GM21529 (cell line): ENCODE data around the gene BCHE.

Experiments used
- ATAC-seq: cut with Tn5 transposase; IDR thresholded peaks from one replicate; pipeline ENCODE4 v1.9.1; 2021; ENCODE audit not compliant: unreplicated experiment

The BCHE gene

DNA sequence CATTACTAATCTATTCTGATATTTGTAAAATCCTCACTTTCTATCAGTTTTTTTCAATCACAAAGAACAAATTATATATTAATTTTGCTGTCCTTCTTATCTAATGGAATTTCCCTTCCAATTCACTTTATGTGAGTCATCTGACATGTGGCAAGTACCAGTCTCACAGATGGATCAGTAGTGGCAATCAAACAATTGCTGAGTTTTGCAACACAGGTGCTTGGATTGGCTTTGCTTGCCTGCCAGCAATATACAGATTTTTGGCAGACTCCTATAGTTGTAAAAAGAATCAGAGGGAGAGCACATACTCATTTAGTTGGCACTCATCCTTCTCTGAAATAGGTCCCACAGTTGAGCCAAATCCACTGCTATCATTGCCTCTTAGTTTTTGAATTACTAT, 83.7 kb downstream of the BCHE start:
- no peak for ATAC-seq

GRCh38 chr3:165751637-165752036, 85.6 kb downstream of the BCHE start:
- ATAC-seq: no peak

- no peak for ATAC-seq
These were observed 87.4 kb downstream of the BCHE start for GRCh38 chr3:165749821-165750220.

GRCh38 chr3:165749241-165749640, 88.0 kb downstream of the BCHE start:
- no peak for ATAC-seq

- ATAC-seq: no peak
These were observed 89.1 kb downstream of the BCHE start for GRCh38 chr3:165748094-165748493.

GRCh38 chr3:165746874-165747273, 90.3 kb downstream of the BCHE start:
- ATAC-seq: no peak

GRCh38 chr3:165744025-165744424, 93.2 kb downstream of the BCHE start:
- ATAC-seq: no peak

DNA sequence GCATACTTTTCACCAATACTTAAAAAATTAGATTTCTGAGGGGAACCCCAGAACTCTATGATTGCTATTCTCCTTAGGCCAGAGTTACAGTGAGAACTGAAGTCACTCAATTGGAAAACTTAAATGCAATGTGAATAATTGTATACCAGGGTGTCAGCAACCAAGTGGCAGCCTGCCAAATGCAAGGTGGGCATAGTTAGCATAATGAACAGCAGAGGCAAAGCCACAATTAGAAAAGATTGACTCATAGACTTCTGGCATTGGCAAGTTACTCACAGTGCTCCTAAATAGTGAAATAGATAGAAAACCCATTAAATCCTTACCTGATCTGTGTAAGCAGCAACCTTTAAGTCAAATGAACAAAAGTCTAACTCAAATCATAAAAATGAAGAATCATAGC, 94.9 kb downstream of the BCHE start:
- ATAC-seq: no peak

- no peak for ATAC-seq
These were observed 107.5 kb downstream of the BCHE start for GRCh38 chr3:165729756-165730155.

- no peak for ATAC-seq
These were observed 108.3 kb downstream of the BCHE start for GRCh38 chr3:165728924-165729323.

DNA sequence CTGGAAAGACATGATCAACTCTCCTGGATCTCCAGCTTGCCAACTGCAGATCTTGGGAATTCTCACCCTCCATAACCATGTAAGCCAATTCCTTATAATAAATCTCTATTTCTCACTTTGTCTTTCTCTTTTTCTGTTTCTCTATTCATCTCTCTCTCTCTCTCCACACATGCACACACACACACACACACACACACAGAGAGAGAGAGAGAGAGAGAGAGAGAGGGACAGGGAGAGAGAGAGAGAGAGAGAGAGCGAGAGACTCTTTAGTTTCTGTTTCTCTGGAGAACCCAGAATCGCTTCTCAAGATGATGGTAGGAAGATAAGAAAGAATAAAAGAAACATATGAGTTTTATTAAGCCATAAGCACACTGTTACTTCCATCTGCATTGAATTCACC, 111.9 kb downstream of the BCHE start:
- ATAC-seq: no peak
